GM19238 (cell line): ENCODE data around the gene FRAT2.
"Not testable (repeated sequence)": the region's sequence is repeated elsewhere in the genome, so short reads cannot be mapped to it uniquely, and the experiment has no call there.

ENCODE experiments used
- DNase-seq: peaks from one replicate; pipeline ENCODE4 v3.0.0; 2011; ENCODE audit warnings: low spot score; ENCODE audit not compliant: insufficient read length

The FRAT2 gene

GRCh38 chr10:97291357-97292096 is 43.0 kb downstream of the FRAT2 start:
- no peak for DNase-seq

- DNase-seq: not testable (repeated sequence)
Observed at GRCh38 chr10:97290576-97291356, 43.8 kb downstream of the FRAT2 start.

- DNase-seq: not testable (repeated sequence)
Observed at GRCh38 chr10:97290076-97290475, 44.5 kb downstream of the FRAT2 start.
